ENCODE data around the gene MICAL3. TPM values are rescaled to one million over a fixed set of nuclear protein-coding genes. Genes with fewer than 3 reads are reported as not detected.
A peak's percentile ranks its signal among the peaks of the same experiment; 100 is the strongest.

The MICAL3 gene
- total and polyA plus RNA-seq, 9 of the 15 experiments (the other 6 are each of a cell fraction or from before 2014, with no cell fraction given): 0.53 to 32.1 (median 12.3) TPM

- TF ChIP-seq ZBTB33 (CRISPR knock-in tag; IDR thresholded peaks at IDR 0.05) (peak; percentile 99), ATF3 (IDR thresholded peaks at IDR 0.05) (peak; percentile 52), ATF3 (CRISPR knock-in tag; conservative IDR thresholded peaks at IDR 0.05) (no peak), MEF2A (IDR thresholded peaks at IDR 0.05; ENCODE audit: control insufficient read depth, low read depth, low read length) (no peak), U2AF1 (optimal IDR thresholded peaks at IDR 0.05; ENCODE audit: low read depth, low read length) (no peak), POU5F1 (IDR thresholded peaks at IDR 0.05; ENCODE audit: borderline replicate concordance, low read depth, low read length, partially characterized antibody) (no peak), ZBTB7A (IDR thresholded peaks at IDR 0.05; ENCODE audit: borderline replicate concordance, control insufficient read depth, low read depth, low read length) (no peak), ZNF512 (tag; IDR thresholded peaks at IDR 0.05) (no peak), DACH1 (IDR thresholded peaks at IDR 0.05; ENCODE audit: partially characterized antibody) (no peak), CTCFL (IDR thresholded peaks at IDR 0.05; ENCODE audit: borderline replicate concordance, insufficient read depth, low read depth, low read length, poor library complexity, severe bottlenecking) (peak; percentile 21), MED1 (CRISPR knock-in tag; IDR thresholded peaks at IDR 0.05; ENCODE audit: borderline replicate concordance) (no peak)
Observed at GRCh38 chr22:17748555-17749353, 275.6 kb downstream of the MICAL3 start (continued).

Data from K562 (cell line).